SK-N-DZ (cell line): ENCODE data around the gene INPP5F.
"Not testable (repeated sequence)": the region's sequence is repeated elsewhere in the genome, so short reads cannot be mapped to it uniquely, and the experiment has no call there.

Source experiments
- DNase-seq: peaks from one replicate; pipeline ENCODE4 v3.0.0-alpha.2; 2015; ENCODE audit warnings: low spot score

INPP5F gene

DNA sequence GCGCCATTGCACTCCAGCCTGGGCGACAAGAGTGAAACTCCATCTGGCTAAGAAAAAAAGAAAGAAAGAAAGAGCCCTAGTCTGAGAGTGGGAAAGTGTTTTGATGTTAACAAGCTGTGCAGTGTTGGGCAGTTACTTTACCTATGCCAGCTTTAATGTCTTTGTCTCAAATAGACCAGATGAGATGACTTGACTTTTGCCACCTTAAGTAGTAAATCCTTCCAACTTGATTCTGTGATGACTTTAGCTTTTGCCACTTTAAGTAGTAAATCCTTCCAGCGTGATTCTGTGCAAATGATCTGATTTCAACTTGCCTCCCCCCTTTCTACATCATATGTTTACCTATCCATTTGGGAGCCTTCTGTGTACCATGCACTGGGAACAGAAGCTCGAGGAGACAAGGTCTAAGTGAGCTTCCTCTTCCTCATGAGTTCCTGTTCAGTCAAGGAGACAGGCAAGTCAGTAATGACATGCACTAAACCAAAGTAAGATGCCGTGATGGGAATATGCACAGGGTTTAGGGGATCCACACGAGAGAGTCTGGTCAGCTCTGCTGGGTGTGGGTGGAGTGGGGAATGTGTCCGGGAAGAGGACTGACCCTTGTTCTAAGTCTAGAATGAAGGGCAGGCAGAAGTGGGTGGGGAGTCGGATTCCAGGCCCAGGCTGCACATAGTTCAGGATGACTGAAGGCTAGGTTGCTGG is 17.2 kb downstream of the INPP5F start:
- no peak for DNase-seq

DNA sequence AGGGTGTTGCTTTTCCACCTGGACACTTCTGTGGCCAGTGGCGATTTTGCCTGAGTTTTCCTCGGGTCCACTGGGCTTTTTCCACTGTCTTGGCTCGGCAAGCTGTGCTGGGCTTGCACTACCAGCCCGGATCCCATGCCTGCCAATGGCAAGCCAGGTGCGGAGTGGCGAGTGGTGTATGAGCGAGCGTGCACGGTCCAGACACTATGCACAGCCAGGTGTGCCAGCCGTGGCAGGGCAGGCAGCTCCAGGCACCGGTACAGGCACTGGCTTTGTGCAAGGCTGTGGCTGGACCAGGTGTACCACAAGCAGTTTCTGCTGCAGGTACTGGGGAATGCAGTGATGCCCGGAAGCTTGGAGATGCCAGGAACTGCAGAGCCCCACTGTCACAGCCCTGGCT is 22.1 kb downstream of the INPP5F start:
- DNase-seq: no peak

DNA sequence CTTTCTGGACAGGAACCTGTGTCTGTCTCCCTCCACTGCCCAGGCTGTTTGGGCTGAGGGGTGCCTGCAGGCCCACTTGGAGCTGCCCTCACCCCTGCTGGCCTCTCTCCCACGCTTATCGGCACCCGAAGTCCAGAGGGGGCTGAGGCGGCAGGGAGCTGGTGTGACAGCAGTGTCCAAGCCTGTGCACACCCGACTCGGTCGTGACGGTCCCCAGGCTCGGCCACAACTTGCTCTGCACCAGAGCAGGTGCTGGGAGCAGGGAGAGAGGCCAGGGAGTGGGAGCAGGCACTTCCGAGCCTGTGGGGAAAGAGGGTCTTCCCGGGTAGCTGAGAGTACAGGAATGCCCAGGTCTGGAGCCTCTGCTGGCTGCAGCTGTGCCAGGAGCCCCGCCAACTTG is 23.0 kb downstream of the INPP5F start:
- DNase-seq: no peak

DNA sequence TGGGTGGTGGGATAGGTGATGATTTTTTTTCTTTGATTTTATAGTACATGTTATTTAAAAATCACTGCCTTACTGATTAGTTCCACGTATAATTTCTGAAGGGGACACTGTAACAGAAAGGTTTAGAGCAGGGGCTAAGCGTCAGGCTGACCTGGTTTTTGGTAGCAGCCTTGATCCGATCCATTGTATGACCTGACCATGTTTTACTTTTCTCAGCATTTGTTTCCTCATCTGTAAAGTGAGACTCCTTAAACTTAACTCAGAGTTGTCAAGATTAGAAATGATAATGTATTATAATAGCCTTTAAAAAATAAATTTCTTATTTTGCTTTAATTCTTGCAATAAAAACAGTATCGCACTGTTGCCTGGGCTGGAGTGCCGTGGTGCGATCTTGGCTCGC is 23.6 kb downstream of the INPP5F start:
- no peak for DNase-seq

DNA sequence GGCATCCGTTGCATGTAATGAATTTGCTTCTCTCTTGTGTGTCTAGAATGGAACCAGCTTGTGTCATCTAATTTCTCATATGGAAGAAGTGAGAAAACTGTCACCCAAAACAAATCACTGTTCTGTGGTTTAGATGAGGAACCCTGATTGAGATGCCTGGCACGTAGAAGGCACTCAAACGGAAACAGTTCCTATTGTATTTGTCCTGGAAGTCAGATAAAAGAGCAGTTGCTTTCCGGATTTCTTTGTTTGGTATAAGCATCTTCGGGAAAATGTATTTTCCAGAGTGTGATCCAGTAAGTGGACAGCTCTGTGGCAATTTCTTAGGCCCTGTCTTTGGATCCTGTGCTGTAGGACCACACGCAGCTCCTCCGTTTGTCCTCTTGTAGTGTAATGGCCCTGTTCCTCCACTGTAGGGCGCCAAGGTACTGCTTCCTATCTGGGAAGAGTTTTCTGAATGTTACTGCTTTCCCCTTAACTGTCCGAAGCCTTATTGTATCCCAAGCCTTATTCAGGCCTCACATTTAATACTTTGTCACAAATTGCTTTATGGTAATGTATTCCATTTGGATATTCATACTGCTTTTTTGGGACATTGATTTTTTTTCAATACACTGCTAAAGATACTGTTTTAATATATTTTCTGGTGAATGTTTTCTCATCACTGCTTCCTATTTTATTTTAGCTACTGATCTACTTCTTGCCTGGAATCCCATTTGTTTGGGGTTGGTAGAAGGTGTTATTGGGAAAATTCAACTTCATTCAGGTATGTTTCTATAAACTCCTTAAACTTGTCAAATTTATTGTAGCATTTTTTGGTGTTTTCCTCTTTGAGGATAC is 24.8 kb downstream of the INPP5F start:
- DNase-seq: peak; percentile 70

DNA sequence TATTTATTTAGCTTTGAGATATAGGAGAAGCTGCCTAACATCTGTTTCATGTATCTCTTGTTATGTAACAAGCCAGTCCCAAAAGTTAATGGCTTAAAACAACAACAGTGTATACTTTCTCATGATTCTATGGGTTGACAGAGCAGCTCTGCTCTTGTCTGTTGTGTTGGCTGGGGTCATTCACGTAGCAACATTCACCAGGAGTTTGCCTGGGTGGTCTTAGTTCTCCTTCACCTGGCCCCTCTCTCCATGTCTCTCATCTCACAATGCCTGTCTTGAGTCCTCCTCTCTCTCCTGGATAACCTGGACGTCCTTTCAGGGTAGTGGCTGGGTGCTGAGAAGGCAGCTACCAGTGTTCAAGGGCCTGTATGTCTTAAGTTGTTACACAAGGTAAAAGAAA is 27.5 kb downstream of the INPP5F start:
- no peak for DNase-seq

DNA sequence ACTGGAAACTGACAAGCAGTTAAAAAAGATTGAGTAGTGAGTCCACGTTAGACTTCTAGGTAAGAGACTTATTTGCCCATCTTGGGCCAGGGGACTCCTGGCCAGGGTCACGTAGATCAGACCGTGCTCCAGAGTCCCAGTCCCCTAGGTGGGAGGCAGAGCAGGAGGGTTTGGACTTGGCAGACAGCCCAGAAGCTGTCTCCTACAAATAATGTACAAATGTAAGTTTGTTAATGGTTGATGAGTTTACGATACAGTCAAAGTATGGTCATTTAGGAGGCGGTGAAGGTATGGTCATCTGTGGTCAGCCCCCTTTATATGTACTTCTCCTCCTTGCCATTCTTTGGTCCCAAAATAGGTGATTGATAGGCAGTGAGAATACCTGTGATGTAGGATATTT is 28.2 kb downstream of the INPP5F start:
- no peak for DNase-seq

DNA sequence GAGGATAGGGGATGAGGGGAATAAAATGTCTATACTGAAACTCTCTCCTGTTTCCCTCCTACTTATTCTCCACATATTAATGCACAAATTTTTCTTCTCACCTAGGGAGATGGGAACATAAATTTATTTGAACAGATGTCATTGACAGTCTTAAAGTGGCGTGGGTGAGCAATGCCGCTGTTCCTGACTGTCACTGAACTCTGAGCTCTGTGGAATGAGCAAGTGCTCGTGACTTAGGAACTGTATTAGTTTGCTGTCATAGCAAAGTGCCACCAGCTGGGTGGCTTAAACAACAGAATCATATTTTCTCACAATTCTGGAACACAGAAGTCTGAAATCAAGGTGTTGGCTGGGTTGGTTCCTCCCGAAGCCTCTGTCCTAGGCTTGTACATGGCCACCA is 29.1 kb downstream of the INPP5F start:
- no peak for DNase-seq

DNA sequence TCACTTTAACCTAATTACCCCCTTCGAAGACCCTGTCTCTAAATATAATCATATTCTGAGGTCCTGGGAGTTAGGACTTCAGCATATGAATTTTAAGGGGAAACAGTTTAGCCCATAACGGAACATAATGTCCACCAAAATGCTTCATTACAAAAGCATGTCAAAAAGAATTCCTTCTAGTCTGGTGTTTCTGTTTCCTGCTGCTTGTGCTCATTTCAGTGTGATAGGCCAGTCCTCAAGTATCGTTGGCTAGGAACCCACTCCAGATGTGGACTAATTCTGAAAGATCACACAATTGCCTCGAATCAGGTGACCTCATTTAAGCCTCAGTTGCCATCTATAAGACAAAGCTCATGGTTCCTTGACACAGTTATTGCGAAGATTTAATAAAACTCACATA is 29.6 kb downstream of the INPP5F start:
- no peak for DNase-seq

DNA sequence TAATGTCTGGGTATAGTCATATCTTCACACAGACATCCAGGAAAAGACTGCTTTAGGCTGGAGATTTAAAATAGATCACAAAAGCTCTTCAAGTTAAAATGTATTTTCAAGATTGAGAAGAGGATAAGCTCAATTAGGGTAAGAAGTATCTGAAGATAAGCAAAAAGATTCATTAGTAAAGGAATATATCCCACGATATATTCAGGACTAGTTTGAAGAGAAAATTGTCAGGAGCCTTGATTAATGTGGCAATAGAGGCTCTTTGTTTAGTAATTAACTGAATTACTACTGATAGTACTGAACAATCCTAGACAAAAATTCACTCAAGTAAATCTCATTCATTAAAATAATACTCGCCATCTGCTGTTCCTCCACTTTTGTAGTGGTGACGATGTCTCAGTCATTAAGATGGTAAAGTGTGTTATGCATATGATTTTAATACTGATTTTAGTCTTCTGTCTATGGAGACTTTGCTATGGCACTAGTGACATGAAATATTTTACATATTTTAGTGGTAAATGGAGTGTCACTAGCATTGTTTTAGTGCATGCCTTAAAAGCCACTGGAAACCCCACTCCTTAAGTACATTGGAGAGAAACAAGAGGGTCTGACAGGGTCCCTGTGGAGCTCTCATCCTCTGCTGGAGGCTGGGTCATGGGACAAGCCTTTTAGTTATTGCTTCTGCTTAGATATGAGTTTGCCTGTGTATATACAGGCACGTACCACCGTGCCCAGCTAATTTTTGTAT is 32.8 kb downstream of the INPP5F start:
- DNase-seq: no peak

DNA sequence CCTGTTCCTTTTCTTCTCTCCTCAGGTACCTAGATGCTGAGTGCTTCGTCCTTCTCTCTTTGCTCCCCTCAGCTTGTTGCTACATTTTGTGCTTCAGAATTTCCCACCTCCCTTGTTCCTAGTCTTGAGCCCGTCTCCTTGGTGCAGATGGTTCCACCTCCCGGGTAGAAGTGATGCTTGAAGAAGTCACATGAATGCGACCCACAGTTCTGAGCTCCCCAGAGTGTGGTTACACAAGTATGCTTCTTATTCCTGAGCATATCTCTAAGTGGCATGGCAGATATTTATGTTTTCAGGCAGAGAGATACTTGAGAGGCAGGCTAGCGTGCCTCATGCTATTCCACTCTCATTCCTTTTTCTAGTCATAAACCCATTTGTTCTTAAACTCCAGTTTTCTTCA is 34.0 kb downstream of the INPP5F start:
- no peak for DNase-seq

DNA sequence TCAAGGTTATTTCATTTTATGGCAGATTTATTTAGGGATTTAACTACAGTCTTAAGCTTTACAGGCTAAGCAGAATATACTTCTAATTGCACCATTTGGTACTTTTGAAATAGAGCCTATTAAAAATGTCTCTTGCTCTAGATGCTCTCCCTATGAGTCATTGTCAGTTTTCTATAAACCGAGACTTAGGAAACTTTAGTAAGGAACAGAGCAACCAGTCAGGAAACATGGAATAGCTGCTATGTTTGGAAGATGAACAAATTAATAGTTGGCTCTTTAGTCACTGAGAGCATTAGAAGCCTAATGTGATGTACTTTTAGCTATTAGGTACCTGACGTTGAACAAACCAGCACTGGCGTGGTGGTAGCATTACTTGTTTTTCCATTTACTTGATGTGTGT is 35.3 kb downstream of the INPP5F start:
- DNase-seq: no peak

DNA sequence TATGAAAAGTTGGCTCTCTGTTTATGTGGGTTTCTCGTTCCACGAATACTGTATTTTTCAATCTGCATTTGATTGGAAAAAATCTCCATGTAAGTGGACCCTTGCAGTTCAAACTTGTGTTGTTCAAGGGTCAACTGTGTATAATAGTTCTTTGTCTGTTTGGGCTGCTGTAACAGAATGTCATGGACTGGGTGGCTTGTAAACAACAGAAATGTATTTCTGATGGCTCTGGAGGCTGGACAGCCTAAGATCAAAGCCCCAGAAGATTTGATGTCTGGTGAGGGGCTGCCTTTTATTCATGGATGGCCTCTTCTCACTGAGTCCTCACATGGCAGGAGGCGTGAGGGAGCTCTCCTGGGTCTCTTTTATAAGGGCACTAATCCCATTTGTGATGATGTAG is 36.2 kb downstream of the INPP5F start:
- DNase-seq: no peak

DNA sequence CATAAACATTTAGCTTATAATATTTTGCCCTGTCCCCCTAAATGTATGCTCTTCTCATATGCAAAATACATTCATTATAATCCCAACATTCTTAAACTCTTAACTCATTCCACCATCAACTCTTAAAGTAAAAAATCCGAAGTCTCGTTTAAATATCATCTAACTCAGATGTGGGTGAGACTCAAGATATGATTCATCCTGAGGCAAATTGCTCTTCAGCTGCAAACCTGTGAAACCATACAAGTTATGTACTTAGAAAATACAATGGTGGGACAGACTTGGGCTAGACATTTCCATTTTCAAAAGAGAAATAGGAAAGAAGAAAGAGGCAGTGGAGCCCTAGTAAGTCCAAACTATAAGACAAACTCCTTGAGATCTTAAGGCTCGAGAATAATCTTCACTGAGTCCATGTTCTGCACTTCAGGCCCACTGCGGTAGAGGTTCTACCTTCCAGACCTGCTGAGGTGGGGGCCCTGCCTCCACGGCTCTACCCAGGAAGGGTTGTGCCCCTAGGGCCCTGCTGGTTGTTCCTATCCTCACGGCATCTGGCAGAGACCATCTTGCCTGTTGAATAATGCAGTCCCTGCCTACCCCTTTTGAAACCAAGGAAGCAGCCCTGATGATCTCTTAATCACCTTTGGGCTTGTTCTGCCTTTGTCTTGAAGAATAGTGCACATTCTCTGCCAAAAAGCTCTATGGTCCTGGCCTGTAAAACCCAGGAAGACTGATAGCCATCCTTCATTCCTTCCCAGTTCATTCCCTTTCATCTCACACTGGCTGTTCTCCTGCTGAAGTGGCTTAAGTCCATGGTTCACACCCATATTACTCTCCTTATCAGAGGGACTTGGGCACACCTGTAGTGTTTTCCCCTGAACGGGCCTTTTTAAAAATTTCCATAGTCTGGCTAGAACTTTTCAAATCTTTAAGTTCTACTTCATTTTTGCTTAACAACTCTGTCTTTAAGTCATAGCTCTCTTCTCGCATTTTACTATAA is 37.3 kb downstream of the INPP5F start:
- DNase-seq: no peak

DNA sequence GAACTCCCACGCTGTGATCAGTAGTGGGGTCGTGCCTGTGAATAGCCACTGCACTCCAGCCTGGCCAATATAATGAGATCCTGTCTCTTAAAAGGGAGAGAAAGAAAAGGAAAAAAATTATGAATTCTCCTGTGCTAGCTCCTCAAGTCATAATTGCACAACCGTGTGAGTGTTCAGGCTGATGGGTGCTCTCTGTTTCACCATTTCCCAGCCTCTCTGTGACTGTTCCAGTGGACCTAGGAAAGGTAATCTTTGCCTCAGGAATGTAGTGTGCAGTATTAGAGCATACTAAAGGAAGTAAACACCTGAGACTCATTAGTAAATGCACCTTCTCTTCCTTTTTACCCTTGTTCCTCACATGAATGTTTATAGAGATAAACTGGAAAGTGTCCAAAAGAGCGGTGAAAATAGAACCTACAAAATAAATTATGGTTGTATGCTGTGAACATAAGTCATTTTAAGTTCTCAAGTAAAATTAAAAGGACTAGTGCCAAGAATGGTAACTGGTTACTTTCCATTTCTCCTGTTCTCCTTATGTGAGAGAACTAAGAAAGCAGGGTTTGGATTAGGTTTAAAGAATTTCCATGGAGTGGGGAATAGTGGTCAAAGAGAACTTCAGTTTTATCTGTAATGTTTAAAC is 42.7 kb downstream of the INPP5F start:
- no peak for DNase-seq

DNA sequence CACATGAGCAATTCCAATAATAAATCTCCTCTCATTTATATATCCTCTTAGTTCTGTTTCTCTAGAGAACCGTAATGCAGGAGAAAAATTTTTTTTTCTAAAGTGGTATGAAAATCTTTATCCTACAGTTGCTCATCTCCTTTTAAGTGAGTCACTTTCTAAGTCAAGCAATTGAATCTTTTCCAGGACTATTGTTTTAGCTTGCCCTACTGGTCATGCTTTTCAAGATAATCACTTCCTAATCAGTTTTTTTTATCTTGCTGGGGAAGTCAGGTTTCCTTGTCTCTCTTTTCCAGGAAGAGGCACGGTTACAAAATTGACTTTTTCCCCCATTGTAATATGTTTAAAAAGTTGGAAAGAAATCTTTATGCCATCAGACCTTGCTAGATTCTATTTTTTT is 44.0 kb downstream of the INPP5F start:
- no peak for DNase-seq

DNA sequence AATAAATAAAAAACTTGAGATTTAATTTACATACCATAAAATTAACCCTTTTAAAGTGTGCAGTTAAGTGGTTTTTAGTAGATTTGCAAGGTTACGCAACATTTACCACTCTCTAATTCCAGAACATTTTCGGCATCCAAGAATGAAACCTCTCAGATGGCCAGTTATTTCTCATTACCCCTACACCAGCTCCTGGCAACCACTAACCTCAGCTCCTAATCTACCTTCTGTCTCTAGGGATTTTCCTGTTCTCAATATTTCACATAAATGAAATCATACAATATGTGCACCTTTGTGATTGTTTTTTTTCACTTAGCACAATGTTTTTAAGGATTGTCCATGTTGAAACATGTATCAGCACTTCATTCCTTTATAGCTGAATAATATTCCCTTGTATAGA is 45.1 kb downstream of the INPP5F start:
- DNase-seq: no peak

DNA sequence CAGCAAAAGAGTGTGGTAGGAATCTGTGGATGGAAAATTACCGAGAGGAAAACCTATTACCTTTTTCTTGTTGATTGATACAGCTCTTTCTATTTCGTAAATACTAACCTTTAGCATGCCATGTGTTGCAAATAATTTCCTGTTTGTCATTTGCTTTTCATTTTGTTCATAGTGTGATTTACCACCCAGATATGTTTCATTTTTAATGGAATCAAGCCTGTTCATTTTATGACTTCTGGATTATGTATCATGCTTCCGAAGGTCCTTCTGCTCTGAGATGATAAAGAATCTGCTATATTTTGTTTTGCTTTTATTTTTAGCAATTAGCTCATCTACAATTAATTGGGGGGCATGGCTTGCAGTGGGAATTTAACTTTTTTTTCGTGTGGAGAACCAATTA is 46.5 kb downstream of the INPP5F start:
- no peak for DNase-seq

DNA sequence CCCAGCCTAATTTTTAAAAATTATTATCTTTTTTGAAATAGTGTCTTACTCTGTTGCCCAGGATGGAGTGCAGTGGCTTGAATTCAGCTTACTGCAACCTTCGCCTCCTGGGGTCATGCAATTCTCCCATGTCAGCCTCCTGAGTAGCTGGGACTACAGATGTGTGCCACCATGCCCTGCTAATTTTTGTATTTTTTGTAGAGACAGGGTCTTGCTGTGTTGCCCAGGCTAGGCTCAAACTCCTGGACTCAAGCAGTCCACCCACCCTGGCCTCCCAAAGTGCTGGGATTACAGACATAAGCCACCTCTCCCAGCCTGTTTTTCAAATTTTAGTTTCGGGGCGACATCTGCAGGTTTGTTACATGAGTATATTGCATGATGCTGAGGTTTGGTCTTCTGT is 47.2 kb downstream of the INPP5F start:
- not testable (repeated sequence) for DNase-seq

DNA sequence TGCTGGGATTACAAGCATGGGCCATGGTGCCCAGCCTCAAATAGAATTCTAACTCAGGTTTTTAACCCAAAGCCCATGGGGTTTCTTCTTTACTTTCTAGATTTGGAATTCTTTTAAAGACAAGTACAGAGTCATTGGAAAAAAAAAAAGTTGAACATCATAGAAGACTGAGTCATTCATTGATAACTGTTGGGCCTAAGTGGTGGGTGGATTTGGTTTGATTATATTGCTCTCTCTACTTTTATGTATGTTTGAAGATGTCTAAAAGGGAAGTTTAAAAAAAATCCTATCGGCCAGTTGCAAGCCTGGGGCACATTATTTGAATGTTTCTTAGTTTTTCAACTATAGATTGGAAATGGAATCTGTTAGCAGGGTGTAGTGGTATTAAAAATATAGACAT is 49.7 kb downstream of the INPP5F start:
- no peak for DNase-seq

DNA sequence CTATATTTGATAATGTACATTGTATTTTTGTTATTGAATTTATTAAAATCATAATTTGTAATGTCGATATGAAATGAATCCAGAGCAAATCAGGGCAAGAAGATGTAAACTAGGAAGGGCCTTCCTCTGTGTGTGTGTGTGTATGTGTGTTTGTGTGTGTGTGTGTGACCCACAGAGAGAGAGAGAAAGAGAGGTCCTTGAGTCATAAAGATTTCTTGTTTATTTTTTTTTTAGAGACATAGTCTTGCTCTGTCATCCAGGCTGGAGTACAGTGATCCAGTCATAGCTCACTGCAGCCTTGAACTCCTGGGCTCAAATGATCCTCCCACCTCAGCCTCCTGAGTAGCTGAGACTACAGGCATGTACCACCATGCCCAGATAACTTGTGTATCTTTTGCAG is 50.7 kb downstream of the INPP5F start:
- no peak for DNase-seq
